Measurements from ENCODE around the gene GTF2F1.
A peak's percentile ranks its signal among the peaks of the same experiment; 100 is the strongest.

GTF2F1 gene

GRCh38 chr19:6413291-6413690 is 20.3 kb upstream of the GTF2F1 start:
- no peak for DNase-seq (ENCODE audit: low read depth)
- in situ Hi-C loops (cut with HindIII; ENCODE audit: low sequenced_read_pairs), result no loop called here
- H3K4me3 ChIP-seq (ENCODE audit: low read depth, low read length), result no peak overlapping the region
- no peak for TF ChIP-seq CTCF (IDR thresholded peaks at IDR 0.05; ENCODE audit: low read depth, low read length, missing control alignments)

- in situ Hi-C loops (cut with HindIII; ENCODE audit: low sequenced_read_pairs), result no loop called here
- no peak overlapping the region for H3K4me3 ChIP-seq (ENCODE audit: low read depth, low read length)
- peak; percentile 60 for TF ChIP-seq CTCF (IDR thresholded peaks at IDR 0.05; ENCODE audit: low read depth, low read length, missing control alignments)
- no peak for DNase-seq (ENCODE audit: low read depth)
These were observed 19.6 kb upstream of the GTF2F1 start for GRCh38 chr19:6412447-6413091.

GRCh38 chr19:6412061-6412446 is 19.1 kb upstream of the GTF2F1 start:
- no peak for TF ChIP-seq CTCF (IDR thresholded peaks at IDR 0.05; ENCODE audit: low read depth, low read length, missing control alignments)
- DNase-seq (ENCODE audit: low read depth), result no peak
- no peak overlapping the region for H3K4me3 ChIP-seq (ENCODE audit: low read depth, low read length)
- in situ Hi-C loops (cut with HindIII; ENCODE audit: low sequenced_read_pairs), result no loop called here

GRCh38 chr19:6409346-6409745 is 16.4 kb upstream of the GTF2F1 start:
- no peak overlapping the region for H3K4me3 ChIP-seq (ENCODE audit: low read depth, low read length)
- no peak for TF ChIP-seq CTCF (IDR thresholded peaks at IDR 0.05; ENCODE audit: low read depth, low read length, missing control alignments)
- in situ Hi-C loops (cut with HindIII; ENCODE audit: low sequenced_read_pairs), result no loop called here
- DNase-seq (ENCODE audit: low read depth), result no peak

GRCh38 chr19:6406401-6406800 is 13.4 kb upstream of the GTF2F1 start:
- in situ Hi-C loops (cut with HindIII; ENCODE audit: low sequenced_read_pairs), result no loop called here
- no peak for TF ChIP-seq CTCF (IDR thresholded peaks at IDR 0.05; ENCODE audit: low read depth, low read length, missing control alignments)

GRCh38 chr19:6402837-6403608 is 10.1 kb upstream of the GTF2F1 start:
- in situ Hi-C loops (cut with HindIII; ENCODE audit: low sequenced_read_pairs), result no loop called here
- DNase-seq (ENCODE audit: low read depth), result peak; percentile 46
- no peak overlapping the region for H3K4me3 ChIP-seq (ENCODE audit: low read depth, low read length)
- TF ChIP-seq CTCF (IDR thresholded peaks at IDR 0.05; ENCODE audit: low read depth, low read length, missing control alignments), result no peak

More at GRCh38 chr19:6406401-6406800, 13.4 kb upstream of the GTF2F1 start:
- no peak overlapping the region for H3K4me3 ChIP-seq (ENCODE audit: low read depth, low read length)
- no peak for DNase-seq (ENCODE audit: low read depth)
